Subcutaneous preadipocyte (primary cell): Measurements from ENCODE around the gene KRT10. TPM values are rescaled to one million over a fixed set of nuclear protein-coding genes. Genes with fewer than 3 reads are reported as not detected.

Source experiments
- total RNA-seq: library from RNA; depleted of rRNA; stranded (reverse); fragments of >200 nt; gene quantifications from 2 replicates; pipeline ENCODE4 v1.2.3, GENCODE V29; 2012

The KRT10 gene
- total RNA-seq = 0.37 and 2.2 TPM in 2 replicates

DNA sequence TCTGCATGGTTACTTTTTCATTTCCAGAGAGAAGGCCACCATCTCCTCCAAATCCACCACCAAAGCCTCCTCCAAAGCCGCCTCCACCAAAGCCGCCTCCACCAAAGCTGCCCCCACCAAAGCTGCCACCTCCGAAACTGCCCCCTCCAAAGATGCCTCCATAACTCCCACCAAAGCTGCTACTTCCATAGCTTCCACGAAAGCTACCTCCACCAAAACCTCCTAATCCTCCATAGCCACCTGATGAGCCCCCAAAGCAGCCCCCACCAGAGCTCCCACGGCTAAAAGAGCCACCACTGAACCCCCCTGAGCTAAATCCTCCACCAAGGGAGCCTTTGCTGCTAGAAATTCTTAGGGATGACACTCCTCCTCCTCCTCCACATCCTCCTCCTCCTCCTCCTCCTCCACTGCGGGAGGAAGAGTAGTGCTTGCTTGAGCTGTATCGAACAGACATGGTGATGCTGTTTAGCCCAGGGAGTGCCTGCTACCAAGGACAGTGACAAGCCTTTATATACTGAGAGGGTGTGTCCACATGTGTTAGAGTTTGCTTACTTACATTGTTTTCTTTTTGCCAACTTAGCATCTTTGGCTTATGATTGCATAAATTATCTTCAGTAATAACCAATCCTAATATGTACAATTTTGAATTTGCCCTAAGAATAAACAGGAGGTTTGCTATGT lies at the start of gene KRT10:
TSS of gene KRT10 (minus strand) at position 483 of the 681 bp plus-strand sequence. CDS start at position 454, 29 bp downstream.

DNA sequence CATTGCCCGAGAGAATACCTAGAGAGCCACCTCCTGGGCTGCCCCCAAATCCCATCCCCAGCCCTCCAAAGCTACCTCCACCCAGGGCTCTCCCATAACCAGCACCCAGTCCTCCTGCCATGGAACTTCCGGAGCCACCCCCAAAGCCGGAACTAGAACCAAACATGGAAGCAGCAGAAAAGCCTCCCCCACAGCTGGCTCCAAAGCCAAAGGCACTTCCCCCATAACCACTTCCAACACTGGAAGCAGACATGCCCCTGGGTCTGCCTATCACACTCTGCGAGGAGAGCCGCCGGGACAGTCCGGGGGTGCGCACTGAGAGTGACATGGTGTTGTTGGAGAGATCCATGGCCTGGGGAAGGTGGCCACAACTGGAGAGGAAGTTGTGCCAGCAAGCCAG lies 44.4 kb upstream of the KRT10 start, which contains the start of gene KRT12:
TSS of gene KRT12 (minus strand) at position 386 of the 400 bp plus-strand sequence. CDS start at position 349, 37 bp downstream.

DNA sequence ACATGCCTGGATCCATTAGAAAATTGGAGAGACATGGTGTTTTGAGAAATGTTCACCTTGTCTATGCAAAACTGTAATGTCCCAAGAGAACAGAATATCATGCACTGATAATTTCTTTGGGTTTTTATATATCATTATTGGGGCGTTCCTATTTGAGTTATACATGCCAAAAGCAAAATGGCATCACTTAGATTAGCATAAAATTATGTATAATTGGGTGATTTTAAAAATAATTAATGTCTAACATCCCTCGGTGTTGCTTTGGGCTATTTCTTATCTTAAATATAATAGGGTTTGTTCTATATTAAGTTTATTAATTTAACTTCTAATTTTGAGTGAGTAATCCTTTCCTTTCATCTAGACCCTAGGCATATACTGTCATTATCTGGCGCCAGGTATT lies 22.6 kb downstream of the KRT10 start, which contains the start of gene KRT28:
TSS of gene KRT28 (minus strand) at position 101 of the 400 bp plus-strand sequence. CDS start at position 35, 66 bp downstream.

DNA sequence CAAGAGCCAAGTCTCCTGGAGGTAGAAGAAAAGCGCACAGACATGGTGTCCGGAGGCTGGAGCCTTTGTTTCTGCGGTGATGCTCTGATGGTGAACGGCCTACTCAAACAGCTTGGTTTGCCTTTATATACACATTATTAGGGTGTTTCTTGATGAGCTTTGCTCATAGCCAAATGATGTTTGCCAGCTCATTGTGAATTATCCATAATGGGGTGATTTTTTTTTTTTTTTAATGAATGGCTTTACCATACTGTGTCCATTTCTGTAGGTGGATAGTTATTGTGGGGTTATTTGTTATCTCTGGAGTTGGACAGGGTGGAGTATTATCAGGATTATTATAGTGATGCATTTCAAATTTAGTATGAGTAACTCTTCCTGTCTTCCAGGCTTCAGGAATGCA lies 40.0 kb downstream of the KRT10 start, which contains the start of gene KRT27:
TSS of gene KRT27 (minus strand) at position 101 of the 400 bp plus-strand sequence. CDS start at position 44, 57 bp downstream.

DNA sequence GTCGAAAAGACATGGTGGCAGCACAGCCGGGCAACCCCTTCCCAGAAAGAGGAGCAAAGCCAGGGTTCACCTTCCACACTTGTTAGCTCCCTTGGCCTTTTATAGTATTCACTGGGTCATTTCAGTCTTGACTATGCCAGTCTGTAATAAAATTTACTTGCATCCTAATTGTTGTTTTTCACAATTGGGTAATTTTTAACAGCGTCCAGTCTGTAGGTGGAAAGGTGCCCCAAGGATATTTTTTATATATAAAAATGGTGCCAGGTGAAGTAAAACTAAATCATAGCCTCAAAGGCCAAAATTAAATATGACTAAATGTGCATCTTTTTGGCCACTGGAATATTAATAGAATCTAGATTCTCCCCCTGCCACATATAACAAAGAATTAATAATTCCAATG lies 50.3 kb downstream of the KRT10 start, which contains the start of gene KRT26:
TSS of gene KRT26 (minus strand) at position 101 of the 400 bp plus-strand sequence. CDS start at position 13, 88 bp downstream.

Other genes starting within 250 kb of the KRT10 start
- 70.2 TPM in 2 replicates for gene SMARCE1, start 174.8 kb downstream of the KRT10 start, total RNA-seq
- gene KRT222, start 157.4 kb downstream of the KRT10 start, total RNA-seq = 0.20 and 0.37 TPM in 2 replicates
- gene KRT24, start 118.9 kb downstream of the KRT10 start, total RNA-seq = not detected in 2 replicates
- gene KRT25, start 67.3 kb downstream of the KRT10 start, total RNA-seq = not detected in 2 replicates
- not detected in 2 replicates for gene KRT26, start 50.4 kb downstream of the KRT10 start, total RNA-seq
- gene KRT27, start 40.1 kb downstream of the KRT10 start, total RNA-seq = not detected in 2 replicates
- gene KRT28, start 22.7 kb downstream of the KRT10 start, total RNA-seq = not detected in 2 replicates
- gene KRT12, start 44.6 kb upstream of the KRT10 start, total RNA-seq = not detected in 2 replicates
- not detected in 2 replicates for gene KRT20, start 62.6 kb upstream of the KRT10 start, total RNA-seq
- gene KRT23, start 115.0 kb upstream of the KRT10 start, total RNA-seq = not detected in 2 replicates
- not detected in 2 replicates for gene KRT39, start 144.3 kb upstream of the KRT10 start, total RNA-seq
- not detected in 2 replicates for gene KRT40, start 161.7 kb upstream of the KRT10 start, total RNA-seq
- gene KRTAP3-3, start 171.6 kb upstream of the KRT10 start, total RNA-seq = not detected in 2 replicates
- not detected in 2 replicates for gene KRTAP3-2, start 177.3 kb upstream of the KRT10 start, total RNA-seq
- gene KRTAP3-1, start 186.5 kb upstream of the KRT10 start, total RNA-seq = not detected in 2 replicates
- gene KRTAP1-5, start 204.6 kb upstream of the KRT10 start, total RNA-seq = 1.1 and 1.6 TPM in 2 replicates
- gene KRTAP1-4, start 207.6 kb upstream of the KRT10 start, total RNA-seq = not detected in 2 replicates
- not detected in 2 replicates for gene KRTAP1-3, start 212.3 kb upstream of the KRT10 start, total RNA-seq
- not detected in 2 replicates for gene KRTAP1-1, start 218.8 kb upstream of the KRT10 start, total RNA-seq
- gene KRTAP2-1, start 224.7 kb upstream of the KRT10 start, total RNA-seq = not detected in 2 replicates
- not detected in 2 replicates for gene KRTAP2-2, start 232.6 kb upstream of the KRT10 start, total RNA-seq
- not detected in 2 replicates for gene KRTAP2-3, start 237.5 kb upstream of the KRT10 start, total RNA-seq
- not detected in 2 replicates for gene KRTAP2-4, start 243.3 kb upstream of the KRT10 start, total RNA-seq